Epidermal melanocyte (primary cell): ENCODE data around the gene DRC3.
"Not testable (repeated sequence)": the region's sequence is repeated elsewhere in the genome, so short reads cannot be mapped to it uniquely, and the experiment has no call there.

ENCODE experiments used
- DNase-seq: peaks from one replicate; pipeline ENCODE4 v3.0.0; 2011; ENCODE audit warnings: low spot score; ENCODE audit not compliant: insufficient read length

The DRC3 gene

DNA sequence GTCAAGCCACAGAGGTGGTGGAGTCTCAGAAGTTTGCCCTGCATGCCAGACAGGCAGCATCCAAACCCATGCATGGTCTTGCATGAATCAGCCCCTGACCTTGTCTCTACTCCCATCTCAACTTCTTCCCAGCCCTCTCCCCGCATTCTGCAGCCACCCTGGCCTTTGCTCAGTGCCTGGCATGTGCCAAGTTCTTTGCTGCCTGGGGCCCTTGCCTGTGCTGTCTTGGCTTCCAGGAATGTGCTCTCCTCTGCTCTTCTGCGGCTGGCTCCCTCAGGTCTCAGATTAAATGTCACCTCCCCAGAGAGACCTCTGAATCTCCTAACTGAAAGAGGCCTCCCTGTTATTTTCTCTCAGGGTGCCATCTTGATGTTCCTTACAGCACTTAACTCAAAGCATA is 17.6 kb downstream of the DRC3 start:
- no peak for DNase-seq

DNA sequence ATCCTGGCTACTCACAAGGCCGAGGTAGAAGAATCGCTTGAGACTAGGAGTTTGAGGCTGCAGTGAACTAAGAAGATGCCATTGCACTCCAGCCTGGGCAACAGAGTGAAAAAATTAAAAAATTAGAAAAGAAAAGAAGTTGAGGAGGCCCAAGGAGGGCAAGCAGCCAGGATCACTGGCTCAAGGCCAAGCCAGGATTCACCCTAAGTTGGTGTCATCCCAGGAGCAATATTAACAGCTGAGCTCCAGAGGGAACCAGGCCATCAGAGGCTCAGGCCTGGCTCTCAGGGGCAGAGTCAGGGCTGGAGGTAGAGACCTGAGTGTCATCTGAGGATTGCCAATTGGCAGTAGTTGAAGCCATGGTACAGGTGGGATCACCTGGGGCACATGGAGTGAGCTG is 20.7 kb downstream of the DRC3 start:
- no peak for DNase-seq

DNA sequence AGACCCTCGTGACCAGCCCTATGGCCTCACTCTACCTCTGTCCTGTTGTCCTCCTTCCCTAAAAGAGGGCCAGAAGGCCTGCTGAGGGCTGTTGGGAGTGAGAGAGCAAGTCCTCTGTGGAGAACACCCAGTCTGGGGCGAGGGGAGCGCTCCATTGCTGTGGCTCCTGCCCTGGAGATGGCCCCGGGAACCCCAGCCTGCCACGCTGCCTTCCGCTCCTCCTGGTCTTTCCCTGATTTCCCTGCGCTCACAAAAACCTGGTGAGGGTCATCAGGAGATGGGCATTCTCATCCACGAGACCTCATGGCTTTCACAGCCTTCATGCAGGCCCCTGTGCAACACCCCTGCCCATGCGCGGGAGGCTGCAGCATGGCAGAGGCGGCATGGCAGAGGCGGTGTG is 21.2 kb downstream of the DRC3 start:
- DNase-seq: no peak

DNA sequence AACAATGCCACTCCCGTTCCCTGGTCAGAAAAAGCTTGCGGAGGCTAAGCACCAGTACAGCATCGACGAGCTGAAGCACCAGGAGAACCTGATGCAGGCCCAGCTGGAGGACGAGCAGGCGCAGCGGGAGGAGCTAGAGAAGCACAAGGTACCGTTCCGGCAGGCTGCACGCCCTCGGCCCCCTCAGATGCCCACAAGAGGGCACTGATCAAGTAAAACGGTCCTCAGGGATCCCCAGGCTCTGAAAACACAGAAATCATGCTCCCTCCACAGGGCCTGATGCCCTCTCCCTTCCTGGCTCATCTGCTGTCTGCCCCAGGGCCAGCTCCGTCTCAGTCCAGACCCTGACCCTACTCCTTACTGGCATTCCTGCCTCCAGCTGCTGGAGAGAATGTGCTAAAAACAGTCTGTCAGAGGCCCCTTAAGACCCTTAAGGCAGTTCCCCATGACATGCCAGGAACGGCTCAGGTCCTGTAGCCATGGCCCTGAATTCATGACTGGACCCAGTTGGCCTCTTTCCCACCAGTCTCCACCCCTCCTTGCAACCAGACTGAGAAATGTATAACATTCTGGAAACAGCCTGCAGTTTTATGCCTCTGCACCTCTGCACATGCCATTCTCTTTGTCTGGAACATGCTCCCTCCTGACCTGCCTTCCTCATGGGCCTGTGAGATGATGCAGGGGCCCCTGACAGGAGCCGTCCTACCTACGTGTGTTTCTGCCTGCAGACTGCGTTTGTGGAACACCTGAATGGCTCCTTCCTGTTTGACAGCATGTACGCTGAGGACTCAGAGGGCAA is 21.8 kb downstream of the DRC3 start:
- DNase-seq: no peak

DNA sequence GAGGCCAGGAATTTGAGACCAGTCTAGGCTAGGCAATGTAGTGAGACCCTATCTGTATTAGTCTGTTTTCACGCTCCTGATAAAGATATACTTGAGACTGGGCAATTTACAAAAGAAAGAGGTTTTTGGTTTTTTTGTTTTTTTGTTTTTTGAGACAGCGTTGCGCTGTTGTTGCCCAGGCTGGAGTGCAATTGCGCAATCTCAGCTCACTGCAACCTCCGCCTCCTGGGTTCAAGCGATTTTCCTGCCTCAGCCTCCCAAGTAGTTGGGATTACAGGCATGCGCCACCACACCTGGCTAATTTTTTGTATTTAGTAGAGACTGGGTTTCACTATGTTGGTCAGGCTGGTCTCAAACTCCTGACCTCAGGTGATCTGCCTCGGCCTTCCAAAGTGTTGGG is 23.2 kb downstream of the DRC3 start:
- DNase-seq: not testable (repeated sequence)

DNA sequence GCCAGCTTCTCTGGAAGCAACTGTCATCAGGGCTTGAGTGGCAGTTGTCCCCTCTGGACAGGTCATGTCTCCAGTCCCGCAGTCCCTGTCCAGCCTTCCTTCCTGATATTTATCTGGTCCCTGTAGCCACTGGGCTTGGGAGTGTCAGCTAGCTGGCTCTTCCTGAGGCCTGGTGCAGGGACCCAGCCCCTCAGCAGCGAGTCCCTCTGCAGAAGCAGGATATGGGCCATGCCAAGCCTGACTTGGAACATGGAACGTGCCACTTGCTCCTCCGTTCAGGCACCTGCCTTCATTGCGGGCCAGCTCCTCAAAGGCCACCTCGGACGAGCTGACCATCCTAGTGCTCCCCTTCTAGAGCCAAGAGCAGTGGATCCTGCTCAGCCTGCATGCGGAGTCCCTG is 26.3 kb downstream of the DRC3 start:
- no peak for DNase-seq

DNA sequence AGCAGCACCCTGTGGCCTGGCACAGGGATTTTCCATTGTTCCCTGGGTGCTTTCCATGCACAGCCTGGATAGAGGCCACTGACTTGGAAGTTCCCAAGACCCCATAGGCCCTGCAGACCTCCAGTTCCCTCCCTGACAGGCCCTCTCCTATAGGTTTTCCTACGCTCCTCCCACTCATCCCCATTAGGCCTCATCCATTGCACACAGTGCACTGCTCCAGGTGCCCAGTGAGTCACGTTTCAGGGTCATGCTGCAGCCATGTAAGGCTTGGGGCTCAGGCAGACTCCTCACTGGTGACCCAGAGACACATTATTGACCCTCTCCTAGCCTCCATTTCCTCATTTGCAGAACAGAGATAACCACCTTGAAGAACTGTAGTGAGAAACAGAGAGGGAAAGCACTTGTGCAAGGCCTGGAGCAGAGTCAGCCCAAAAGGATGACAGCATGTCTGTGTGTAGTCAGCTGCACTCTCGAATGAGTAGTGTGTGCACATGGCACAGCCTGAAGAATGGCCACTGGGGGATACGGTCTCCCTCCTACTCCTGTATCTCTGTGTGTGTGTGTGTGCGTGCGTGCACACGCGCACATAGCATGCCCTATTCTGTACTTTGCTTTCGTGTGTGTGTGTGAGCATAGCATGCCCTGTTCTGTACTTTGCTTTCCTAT is 26.8 kb downstream of the DRC3 start:
- no peak for DNase-seq

DNA sequence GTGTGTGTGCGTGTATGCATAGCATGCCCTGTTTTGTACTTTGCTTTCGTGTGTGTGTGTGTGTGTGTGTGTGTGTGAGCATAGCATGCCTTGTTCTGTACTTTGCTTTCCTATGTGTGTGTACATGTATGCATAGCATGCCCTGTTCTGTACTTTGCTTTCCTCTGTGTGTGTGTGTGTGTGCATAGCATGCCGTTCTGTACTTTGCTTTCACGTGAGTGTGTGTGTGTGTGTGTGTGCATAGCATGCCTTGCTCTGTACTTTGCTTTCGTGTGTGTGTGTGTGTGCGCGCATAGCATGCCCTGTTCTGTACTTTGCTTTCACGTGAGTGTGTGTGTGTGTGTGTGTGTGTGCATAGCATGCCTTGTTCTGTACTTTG is 27.4 kb downstream of the DRC3 start:
- DNase-seq: no peak

DNA sequence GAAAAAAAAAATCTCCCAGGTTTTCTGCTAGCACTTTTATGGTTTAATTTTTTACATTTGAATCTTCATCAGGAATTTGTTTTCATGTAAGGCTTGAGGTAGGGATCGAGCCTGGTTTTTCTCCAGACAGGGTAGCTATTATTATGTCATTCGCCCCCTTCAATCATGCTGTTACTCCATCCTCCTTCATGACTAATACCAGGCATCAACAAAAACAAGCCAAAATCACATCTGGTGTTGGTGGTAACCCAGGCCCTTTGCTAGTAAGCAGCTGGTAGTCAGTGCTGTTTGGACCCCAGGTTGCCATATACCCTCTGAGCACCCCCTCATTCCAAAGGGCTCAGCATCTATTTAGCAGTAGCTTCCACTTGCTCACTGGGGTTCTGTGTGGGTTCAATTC is 29.5 kb downstream of the DRC3 start:
- DNase-seq: no peak

DNA sequence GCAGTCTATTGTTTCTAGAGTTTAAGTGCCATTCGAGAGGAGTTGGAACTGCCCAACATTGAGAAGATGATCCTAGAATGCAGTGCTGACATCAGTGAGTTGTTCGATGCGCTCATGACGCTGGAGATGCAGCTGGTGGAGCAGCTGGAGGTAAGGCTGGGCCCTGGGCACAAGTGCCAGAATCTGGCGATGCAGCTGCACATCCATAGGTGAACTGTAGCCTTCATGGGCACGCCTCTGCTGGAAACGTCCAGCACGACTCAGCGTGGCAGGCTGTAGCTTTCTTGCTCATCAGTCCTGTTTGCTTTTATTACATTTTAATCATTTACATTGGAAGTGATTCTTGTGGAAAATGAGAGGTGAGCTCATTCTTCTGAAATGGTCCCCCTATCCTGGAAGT is 31.7 kb downstream of the DRC3 start:
- no peak for DNase-seq

DNA sequence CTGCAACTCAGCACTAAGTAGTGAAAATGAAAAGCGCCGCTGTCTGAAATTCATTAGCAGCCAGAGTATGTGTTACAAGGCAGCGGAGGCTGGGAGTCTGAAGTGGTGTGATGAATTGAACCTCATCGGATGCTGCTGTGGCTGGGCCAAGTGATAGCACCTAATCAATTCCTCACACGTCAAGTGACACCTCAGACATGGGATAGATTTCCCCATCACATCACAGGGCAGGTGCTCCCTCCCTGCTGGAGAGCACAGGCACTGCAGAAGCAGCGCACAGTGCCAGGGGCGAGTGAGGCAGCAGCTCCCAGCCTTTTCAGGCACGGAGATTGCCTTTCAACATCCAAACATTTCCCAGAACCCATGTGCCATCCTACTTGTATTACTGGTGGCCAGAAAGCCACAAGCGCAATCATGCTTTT is 32.2 kb downstream of the DRC3 start:
- DNase-seq: no peak

DNA sequence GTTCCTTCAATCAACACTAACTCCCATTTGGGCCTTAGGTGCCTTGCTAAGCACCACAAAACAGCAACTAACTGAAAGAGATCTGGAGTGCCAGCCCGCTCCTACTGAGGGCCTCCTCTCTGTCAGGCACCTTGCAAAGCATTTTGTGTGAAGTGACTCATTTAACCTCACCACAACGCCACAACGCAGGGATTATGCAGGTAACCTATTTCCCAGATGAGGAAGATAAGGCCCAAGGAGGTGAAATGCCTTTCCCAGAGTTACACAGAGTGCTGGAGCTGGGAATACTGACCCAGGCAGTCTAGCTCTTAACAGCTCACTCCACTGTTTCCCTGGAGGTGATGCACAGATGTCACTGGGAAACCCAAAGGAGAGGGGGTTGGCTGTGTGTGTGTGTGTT is 32.8 kb downstream of the DRC3 start:
- DNase-seq: no peak

DNA sequence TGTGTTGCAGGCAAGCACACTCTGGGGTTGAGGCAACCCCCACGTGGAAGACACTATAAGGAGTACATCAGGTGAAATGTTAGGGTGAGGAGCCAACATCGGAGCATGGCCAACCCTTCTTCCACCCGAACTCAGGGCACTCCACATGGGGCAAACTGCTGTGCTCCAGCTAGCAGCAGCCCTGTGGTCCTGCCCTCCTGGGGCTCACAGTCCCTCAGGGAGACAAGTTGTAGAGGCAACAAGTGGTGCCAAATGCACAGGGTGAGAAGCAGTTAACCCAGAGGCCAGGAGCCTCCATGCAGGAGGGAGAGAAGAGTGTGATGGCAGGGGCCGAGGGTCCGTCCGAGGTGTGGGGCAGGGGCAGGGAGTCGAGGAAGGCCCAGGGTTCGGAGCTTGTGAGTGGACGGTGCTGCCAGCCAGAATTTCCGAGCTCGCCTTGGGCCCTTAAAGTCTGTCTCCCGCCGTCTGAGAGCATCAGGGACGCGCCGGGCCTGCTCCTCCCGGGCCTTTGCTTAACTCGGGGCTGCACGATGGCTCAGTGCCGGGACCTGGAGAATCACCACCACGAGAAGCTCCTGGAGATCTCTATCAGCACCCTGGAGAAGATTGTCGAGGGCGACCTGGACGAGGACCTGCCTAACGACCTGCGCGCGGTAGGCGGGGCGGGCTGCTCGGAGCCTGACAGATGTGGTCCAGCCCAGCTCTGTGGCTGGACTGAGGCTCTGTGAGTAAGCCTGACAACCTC is 34.0 kb downstream of the DRC3 start:
- DNase-seq: no peak

DNA sequence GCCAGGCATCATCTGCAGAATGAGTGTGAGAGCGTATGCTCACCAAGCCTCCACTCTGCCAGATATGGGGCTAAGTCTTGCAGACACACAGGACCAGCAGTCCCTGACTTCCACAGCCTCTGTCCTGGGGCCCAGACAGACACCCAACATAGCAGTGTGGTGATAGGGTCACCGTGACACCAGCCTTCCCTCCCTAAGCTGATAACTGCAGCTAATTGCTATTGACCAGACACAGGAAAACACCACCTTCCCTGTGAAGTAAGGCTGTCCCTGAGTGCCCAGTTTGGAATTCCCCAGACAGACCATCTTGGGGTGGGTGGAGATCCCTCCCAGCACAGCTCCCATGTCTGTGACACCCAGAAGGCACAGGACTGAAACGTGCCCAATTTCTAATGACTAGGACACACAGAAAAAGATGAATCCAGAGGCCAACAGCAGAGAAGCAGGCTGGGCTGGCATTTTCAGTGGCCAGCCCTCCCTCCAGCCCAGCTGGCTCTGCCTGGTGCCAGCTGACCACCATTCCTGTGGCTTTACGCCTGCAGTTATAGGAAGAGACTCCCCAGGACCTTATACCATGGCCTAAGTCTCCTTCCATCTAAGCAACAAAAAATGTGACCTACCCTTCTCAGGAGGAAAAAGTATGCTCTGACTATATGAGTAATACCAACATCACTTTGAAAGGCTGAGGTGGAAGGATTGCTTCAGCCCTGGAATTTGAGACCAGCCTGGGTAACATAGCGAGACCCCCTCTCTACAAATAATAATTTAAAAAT is 36.0 kb downstream of the DRC3 start:
- peak; percentile 68 for DNase-seq

DNA sequence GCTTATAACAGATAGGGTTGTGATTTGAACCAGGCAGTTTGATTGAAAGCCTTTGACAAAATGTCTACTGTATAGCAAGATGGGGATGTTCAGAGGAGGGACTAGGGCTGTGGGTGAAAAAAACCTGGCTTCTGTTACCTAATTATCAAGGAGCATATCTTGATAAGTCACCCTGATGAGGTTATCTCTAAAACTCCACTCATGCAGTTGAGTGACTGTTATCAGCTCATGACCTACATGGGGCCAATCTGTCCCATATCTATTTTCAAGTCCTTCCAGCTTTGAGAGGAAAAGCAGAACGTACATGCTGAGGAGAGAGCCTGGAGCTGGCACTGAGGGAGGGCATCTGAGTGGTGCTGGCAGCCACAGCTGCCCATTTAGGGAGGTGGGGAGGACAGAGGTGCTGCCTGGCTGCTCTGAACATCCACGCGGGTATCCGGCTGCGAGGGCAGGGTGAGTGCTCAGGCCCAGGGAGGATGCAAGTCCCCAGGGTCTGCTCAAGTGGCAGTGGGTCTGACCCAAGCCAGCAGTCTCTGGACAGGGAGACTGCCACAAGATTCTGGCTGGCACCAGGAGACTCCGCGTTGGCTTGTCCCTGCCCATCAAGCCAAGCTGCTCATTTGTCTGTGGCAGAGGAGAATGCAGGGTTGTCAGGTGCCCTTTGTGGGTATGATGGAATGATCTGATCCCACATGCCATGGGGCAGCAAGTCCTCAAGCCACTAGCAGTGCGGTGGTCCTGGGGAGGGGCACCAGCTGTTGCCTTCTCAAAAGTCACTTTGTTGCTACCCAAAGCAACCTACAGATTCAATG is 37.2 kb downstream of the DRC3 start:
- DNase-seq: no peak

DNA sequence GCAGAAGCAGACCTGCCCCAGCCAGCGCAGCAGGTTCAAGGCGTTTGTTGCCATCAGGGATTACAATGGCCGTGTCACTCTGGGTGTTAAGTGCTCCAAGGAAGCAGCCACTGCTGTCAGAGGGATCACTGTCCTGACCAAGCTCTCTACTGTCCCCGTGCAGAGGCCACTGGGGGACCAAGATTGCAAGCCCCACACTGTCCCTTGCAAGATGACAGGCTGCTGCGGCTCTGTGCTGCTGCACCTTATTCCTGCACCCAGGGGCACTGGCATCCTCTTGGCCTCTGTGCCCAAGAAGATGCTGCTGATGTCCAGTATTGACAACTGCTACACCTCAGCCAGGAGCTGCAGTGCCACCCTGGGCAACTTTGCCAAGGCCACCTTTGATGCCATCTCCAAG is 38.6 kb downstream of the DRC3 start:
- DNase-seq: no peak

DNA sequence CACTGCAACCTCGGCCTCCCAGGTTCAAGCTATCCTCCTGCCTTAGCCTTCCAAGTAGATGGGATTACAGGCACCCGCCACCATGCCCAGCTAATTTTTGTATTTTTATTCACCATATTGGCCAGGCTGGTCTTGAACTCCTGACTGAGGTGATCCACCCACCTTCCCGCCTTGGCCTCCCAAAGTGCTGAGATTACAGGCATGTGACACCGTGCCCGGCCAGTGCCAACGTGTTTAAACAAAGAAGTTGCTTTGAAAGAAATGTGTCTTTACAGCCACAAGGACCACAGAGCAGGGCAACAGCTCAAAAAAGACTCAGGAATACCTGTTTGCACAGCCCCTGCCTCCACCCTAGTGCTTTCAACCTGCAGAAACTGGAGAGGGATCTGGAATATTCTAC is 41.3 kb downstream of the DRC3 start:
- DNase-seq: no peak

DNA sequence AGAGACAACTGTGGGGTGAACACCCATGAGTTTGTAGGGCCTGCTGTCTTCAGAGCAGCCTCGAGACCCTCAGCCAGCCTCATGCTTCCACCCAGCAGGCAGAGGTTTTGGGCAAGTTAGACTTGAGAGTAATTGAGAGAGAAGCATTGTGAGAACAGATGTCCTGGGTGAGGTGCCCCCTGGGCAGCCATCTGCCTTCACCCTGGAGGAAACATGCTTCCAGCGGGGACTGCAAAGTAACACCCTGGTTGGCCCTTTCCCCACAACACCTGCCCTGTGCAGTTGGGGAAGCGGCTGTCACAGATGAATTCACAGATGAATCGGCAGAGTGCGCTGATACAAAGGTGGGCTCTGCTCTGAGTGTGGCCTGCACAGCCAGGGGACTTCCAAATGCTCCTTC is 42.9 kb downstream of the DRC3 start:
- DNase-seq: no peak

DNA sequence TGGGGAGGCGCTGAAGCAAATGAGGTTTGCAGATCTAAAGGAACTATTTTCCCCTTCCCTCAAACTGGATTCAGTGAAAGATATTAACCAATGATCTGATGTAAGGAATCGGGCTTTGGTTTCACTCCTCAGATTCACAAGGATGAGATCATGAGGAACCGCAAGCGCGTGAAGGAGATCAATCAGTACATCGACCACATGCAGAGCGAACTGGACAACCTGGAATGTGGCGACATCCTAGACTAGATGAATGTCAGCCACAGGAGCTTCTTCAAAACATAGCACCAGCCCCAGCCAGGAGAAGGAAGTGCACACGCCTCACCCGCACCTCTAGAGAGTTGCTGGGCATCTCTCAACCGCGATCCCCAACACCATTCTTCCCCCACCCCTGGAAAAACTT is 43.8 kb downstream of the DRC3 start:
- DNase-seq: no peak

DNA sequence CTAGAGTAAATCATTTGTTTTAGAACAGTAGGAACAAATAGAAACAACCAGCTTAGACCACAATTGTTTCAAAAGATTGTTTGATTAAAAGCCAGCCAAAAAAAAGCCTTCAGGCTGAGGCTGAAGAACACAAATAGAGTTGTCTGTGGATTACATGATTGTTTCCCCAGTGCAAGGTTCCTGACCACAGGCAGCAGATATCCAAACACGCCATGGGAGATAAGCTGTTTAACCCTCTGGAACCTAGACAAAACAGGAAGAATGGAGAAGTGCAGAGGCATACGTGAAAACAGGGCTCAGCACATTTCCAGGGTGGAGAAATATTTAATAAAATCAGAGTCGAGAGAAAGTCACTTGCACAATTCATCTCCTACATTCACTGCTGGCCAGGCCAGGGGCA is 45.3 kb downstream of the DRC3 start:
- DNase-seq: no peak

DNA sequence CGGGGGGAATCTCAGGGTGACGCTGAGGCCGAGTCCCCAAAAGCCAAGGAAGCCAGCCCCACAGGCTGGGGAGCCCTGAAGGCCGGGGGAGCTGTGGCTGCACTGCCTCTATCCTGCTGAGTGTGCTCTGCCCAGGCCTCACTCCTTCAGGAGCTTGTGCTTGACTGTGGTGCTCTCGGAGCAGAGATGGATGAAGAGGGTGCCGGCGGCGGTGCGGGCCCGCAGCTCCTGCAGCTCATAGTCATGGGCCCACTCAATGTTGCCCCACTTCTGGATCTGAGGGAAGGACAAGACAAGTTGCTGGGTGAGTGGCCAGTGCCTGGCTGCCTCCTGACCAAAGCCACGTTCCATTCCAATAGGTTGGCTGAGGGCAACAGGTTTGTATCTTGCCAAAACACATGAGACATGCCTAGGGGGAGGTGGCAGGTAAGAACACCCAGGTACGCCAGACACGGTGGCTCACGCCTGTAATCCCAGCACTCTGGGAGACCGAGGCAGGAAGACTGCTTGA is 45.8 kb downstream of the DRC3 start:
- DNase-seq: no peak
